Lower leg skin (tissue), 3 donors: ENCODE measurements around the gene HAPLN1.

Source experiments
- CTCF ChIP-seq, 3 donors: fragments of 450-650 bp; IDR thresholded peaks; one replicate each; pipeline ENCODE4 v1.5.1; 2016; ENCODE audit warnings: antibody characterized with exemption in 3 of 3, mild to moderate bottlenecking in 3 of 3, moderate library complexity in 2 of 3
- POLR2A ChIP-seq, 2 donors: fragments of 450-650 bp; IDR thresholded peaks; one replicate each; pipeline ENCODE4 v1.6.1; 2016 to 2017; ENCODE audit warnings: antibody characterized with exemption in 2 of 2, mild to moderate bottlenecking in 1 of 2, moderate library complexity in 1 of 2

GRCh38 chr5:83708170-83708569 lies 12.5 kb downstream of the HAPLN1 start:
- TF ChIP-seq CTCF (IDR thresholded peaks at IDR 0.05) (no peak), POLR2A (IDR thresholded peaks at IDR 0.05) (no peak)
